DOHH2 (cell line): ENCODE data around the gene FAM98B.

Source experiments
- H3F3A ChIP-seq: fragments of 200-600 bp; sonication (generic), shearing (Covaris generic); 2 replicates; pipeline ENCODE4 v1.6.0; 2016; ENCODE audit warnings: antibody characterized with exemption, mild to moderate bottlenecking; ENCODE audit not compliant: control insufficient read depth, insufficient read depth
- H3K27ac ChIP-seq: fragments of 200-600 bp; sonication (generic); 2 replicates; pipeline ENCODE4 v1.5.1; 2014; ENCODE audit warnings: low read depth, mild to moderate bottlenecking, low read length, moderate library complexity
- H3K27me3 ChIP-seq: fragments of 200-600 bp; sonication (generic); 2 replicates; pipeline ENCODE4 v1.6.1; 2014; ENCODE audit warnings: mild to moderate bottlenecking, low read length, mixed read lengths; ENCODE audit not compliant: control insufficient read depth
- H3K36me3 ChIP-seq: fragments of 200-600 bp; sonication (generic); 2 replicates; pipeline ENCODE4 v1.6.1; 2014; ENCODE audit warnings: mild to moderate bottlenecking, low read length, moderate library complexity, mixed read lengths; ENCODE audit not compliant: control insufficient read depth
- H3K4me1 ChIP-seq: fragments of 200-600 bp; sonication (generic); 2 replicates; pipeline ENCODE4 v1.6.1; 2014; ENCODE audit warnings: mild to moderate bottlenecking, low read length, mixed read lengths; ENCODE audit not compliant: control insufficient read depth
- H3K4me2 ChIP-seq: fragments of 200-600 bp; sonication (generic); 2 replicates; pipeline ENCODE4 v1.6.0; 2014; ENCODE audit warnings: mild to moderate bottlenecking, low read length, moderate library complexity
- H3K4me3 ChIP-seq: fragments of 200-600 bp; sonication (generic); 2 replicates; pipeline ENCODE4 v1.5.1; 2014; ENCODE audit warnings: mild to moderate bottlenecking, low read length, mixed read lengths
- H3K79me2 ChIP-seq: fragments of 200-600 bp; sonication (generic); 2 replicates; pipeline ENCODE4 v1.6.1; 2014; ENCODE audit warnings: mild to moderate bottlenecking, low read length, mixed read lengths; ENCODE audit not compliant: control insufficient read depth
- H3K9me2 ChIP-seq: fragments of 200-600 bp; sonication (generic); replicated peaks from 2 replicates; pipeline ENCODE4 v1.6.1; 2014; ENCODE audit warnings: mild to moderate bottlenecking, low read length, mixed read lengths; ENCODE audit not compliant: control insufficient read depth
- H3K9me3 ChIP-seq: fragments of 200-600 bp; sonication (generic); 2 replicates; pipeline ENCODE4 v1.6.1; 2014; ENCODE audit warnings: antibody characterized with exemption, low read length, mixed read lengths; ENCODE audit not compliant: control insufficient read depth, insufficient read depth
- H4K20me1 ChIP-seq: fragments of 200-600 bp; sonication (generic); 2 replicates; pipeline ENCODE4 v1.6.0; 2014; ENCODE audit warnings: low read depth, mild to moderate bottlenecking, antibody characterized with exemption, low read length, moderate library complexity; ENCODE audit not compliant: control insufficient read depth, insufficient read depth
- CTCF ChIP-seq: fragments of 200-600 bp; sonication (generic); IDR thresholded peaks from one replicate; pipeline ENCODE4 v1.5.1; 2014; ENCODE audit warnings: antibody characterized with exemption, mild to moderate bottlenecking, low read depth, low read length; ENCODE audit not compliant: poor library complexity, severe bottlenecking
- EZH2phosphoT487 ChIP-seq: fragments of 200-600 bp; sonication (generic); IDR thresholded peaks from 2 replicates; pipeline ENCODE4 v1.6.1; 2017; ENCODE audit warnings: borderline replicate concordance, mild to moderate bottlenecking, antibody characterized with exemption, low read length, moderate library complexity, mixed read lengths

Gene FAM98B

DNA sequence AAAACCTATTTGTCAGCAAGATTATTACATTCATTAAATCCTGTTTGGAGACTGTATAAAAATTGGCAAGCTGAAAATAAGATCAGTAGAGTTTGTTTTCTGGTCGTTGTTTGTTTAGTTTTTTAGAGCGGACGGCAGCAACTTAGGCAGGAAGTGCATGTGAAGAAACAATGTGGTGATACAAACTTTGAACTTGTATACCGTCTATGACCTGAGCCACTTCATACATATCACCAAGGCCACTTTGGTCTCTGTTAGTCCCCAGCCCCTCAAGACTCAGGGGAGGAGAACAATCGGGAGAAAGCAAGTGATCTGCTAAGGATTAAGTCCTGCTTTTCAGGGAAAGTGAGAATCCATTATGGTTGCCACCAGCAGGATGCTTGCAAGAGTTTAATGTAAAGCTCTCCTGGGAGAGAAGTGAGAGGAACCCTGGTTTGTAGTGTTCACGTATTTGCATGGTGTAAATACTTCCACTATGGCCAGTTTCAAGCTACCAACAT lies 79.5 kb downstream of the FAM98B start:
- Histone ChIP-seq H3K4me1 (no peaks in the 10 kb centered on the region), H3K4me2 (no peak overlapping the region), H3K9me2 (no peaks in the 10 kb centered on the region), H3K79me2 (no peaks in the 10 kb centered on the region), H3F3A (no peaks in the 10 kb centered on the region), H3K27me3 (no peaks in the 10 kb centered on the region), H4K20me1 (no peaks in the 10 kb centered on the region), H3K36me3 (no peaks in the 10 kb centered on the region), H3K9me3 (no peaks in the 10 kb centered on the region), H3K27ac (no peak overlapping the region), H3K4me3 (no peak overlapping the region)
- no peak for TF ChIP-seq EZH2phosphoT487
- TF ChIP-seq CTCF, result no peak

DNA sequence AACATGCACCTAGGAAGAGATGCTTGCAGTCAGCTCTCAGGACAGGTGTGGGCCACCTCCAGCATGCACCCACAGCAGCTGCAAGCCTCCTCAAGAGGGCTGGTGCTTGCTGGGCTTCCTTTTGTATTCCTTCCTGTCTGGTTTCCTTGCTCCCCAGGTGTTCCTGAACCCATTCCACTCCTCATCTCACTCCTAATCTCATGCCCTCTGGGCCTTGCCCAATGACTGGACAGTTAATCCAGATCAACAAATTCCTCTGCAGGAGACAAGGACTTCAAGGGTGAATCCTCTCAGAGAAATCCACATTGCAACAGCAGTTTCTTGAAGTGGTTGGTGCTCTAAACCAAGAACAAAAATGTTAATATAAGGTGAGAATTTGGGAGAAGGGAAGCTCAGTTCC lies 80.0 kb downstream of the FAM98B start:
- Histone ChIP-seq H3F3A (no peaks in the 10 kb centered on the region), H3K4me1 (no peaks in the 10 kb centered on the region), H3K27ac (no peak overlapping the region), H3K36me3 (no peaks in the 10 kb centered on the region), H4K20me1 (no peaks in the 10 kb centered on the region), H3K4me2 (no peak overlapping the region), H3K27me3 (no peaks in the 10 kb centered on the region), H3K79me2 (no peaks in the 10 kb centered on the region), H3K9me3 (no peaks in the 10 kb centered on the region), H3K9me2 (no peaks in the 10 kb centered on the region), H3K4me3 (no peak overlapping the region)
- TF ChIP-seq EZH2phosphoT487, result no peak
- no peak for TF ChIP-seq CTCF

GRCh38 chr15:38534691-38535090 lies 80.8 kb downstream of the FAM98B start:
- no peak for TF ChIP-seq EZH2phosphoT487
- TF ChIP-seq CTCF, result no peak
- no peaks in the 10 kb centered on the region for H3K79me2 ChIP-seq

More at GRCh38 chr15:38534691-38535090, 80.8 kb downstream of the FAM98B start:
- no peaks in the 10 kb centered on the region for H4K20me1 ChIP-seq
- H3K36me3 ChIP-seq, result no peaks in the 10 kb centered on the region
- no peaks in the 10 kb centered on the region for H3K9me3 ChIP-seq
- no peaks in the 10 kb centered on the region for H3K9me2 ChIP-seq
- H3K4me1 ChIP-seq, result no peaks in the 10 kb centered on the region
- H3K27ac ChIP-seq, result no peak overlapping the region
- H3K4me2 ChIP-seq, result no peak overlapping the region
- no peaks in the 10 kb centered on the region for H3K27me3 ChIP-seq
- no peaks in the 10 kb centered on the region for H3F3A ChIP-seq
- H3K4me3 ChIP-seq, result no peak overlapping the region
